Measurements from ENCODE around the gene TOR1AIP1.

Gene TOR1AIP1

GRCh38 chr1:179881642-179882252 is 338 bp upstream of the TOR1AIP1 start:
- peak; percentile 74 for DNase-seq

- peak; percentile 63 for DNase-seq
Measured at GRCh38 chr1:179883040-179883744, 1.1 kb downstream of the TOR1AIP1 start.

- DNase-seq: peak; percentile 41
Measured at GRCh38 chr1:179883745-179884138, 1.7 kb downstream of the TOR1AIP1 start.

- no peak for DNase-seq
Measured at GRCh38 chr1:179888071-179888470, 6.0 kb downstream of the TOR1AIP1 start.

DNA sequence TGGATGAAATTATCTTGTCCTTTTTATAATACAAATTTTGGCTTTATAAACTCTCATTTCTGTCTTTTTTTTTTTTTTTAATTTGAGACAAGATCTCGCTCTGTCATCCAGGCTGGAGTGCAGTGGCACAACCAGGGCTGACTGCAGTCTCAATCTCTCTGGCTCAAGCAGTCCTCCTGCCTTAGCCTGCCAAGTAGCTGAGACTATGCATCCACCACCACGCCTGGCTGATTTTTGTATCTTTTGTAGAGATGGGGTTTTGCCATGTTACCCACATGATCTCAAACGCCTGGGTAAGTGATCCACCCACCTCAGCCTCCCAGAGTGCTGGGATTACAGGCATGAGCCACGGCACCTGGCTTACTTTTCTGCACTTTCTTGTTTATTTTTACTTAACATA is 7.5 kb downstream of the TOR1AIP1 start:
- no peak for DNase-seq

GRCh38 chr1:179910934-179911333 is 28.8 kb downstream of the TOR1AIP1 start:
- no peak for DNase-seq

DNA sequence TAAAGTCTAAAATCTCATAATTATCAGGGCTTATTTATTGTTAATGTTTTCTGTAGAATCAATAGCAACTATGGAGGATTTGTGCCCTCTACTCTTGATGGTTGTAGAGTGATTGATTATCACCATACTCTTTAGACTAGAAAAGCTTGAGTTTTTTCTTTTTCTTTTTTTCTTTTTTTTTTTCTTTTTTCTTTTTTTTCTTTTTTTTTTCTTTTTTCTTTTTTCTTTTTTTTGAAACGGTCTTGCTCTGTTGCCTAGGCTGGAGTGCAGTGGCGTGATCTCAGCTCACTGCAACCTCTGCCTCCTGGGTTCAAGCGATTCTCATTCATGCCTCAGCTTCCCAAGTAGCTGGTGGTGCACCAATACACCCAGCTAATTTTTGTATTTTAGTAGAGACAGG is 29.7 kb downstream of the TOR1AIP1 start:
- no peak for DNase-seq

GRCh38 chr1:179917601-179918429 is 35.7 kb downstream of the TOR1AIP1 start:
- DNase-seq: no peak

GRCh38 chr1:179921472-179921871 is 39.4 kb downstream of the TOR1AIP1 start:
- no peak for DNase-seq

- DNase-seq: no peak
Measured at GRCh38 chr1:179921981-179922872, 40.1 kb downstream of the TOR1AIP1 start.

DNA sequence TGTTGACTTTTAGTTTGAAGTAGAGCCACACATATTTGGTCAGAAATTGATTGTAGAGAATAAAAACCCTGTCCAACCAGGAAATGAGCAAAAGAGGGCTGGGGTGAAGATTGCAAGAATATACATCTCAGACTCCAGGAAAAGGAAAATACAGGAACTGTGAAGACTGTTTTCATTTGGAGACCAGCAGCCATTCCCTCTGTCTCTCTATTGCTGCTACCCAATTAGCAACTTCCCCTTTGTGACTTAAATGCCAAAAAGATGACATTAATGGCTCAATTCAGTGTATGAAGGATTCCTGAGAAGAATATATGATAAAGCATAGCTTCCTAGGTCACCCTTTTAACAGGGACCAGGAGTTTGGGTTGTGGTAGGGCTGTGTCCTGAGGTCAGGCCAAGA is 40.9 kb downstream of the TOR1AIP1 start:
- no peak for DNase-seq

- DNase-seq: no peak
Measured at GRCh38 chr1:179924268-179924667, 42.2 kb downstream of the TOR1AIP1 start.

- DNase-seq: no peak
Measured at GRCh38 chr1:179925302-179925701, 43.2 kb downstream of the TOR1AIP1 start.

DNA sequence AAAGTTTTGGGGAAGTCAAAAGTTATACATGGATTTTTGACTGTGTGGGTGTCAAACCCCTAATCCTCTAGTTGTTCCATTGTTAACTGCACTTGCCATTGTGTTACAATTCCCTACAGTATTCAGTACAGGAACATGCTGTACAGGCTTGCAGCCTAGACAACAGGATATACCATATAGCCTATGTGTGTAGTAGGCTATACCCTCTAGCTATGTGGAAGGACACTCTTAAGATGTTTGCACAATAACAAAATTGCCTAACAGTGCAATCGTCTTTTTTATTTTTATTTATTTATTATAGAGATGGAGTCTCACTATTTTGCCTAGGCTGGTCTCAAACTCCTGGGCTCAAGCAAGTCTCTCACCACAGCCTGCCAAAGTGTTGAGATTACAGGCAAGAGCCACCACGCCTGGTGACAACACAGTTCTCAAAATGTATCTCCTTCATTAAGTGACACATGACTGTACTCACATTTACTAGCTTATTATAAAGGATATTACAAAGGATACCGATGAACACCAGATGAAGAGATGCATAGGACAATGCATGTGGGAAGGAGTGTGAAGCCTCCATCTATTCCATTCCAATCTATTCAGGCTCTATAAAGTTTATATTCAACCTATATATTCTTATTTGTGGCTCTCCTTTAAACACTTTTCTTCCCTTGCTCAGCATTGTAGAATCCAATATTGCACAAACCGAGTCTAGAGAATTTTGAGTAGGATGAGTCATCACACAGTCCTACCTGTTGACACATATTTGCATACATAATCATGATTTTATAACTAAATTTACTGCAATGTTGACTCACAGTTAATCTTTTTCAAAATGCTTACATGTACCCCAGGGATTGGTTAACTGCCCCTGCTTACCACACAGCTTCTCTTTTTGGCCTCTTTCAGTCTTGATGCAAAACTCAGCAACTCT is 44.1 kb downstream of the TOR1AIP1 start:
- DNase-seq: no peak

DNA sequence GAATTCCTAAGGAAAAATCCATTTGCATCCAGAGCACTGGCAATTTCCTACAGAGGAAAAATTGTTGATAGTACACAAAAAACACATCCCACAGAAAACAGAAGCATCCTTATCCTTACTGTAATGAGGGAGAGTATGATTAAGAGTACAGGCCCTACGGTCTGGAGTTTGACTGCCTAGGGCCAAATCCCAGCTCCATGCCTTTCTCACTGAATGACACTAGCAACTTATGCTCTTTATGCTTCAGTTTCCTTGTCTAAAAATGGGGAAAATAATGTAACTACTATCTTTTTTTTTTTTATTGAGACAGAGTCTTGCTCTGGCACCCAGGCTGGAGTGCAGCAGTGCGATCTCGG is 44.7 kb downstream of the TOR1AIP1 start:
- no peak for DNase-seq

DNA sequence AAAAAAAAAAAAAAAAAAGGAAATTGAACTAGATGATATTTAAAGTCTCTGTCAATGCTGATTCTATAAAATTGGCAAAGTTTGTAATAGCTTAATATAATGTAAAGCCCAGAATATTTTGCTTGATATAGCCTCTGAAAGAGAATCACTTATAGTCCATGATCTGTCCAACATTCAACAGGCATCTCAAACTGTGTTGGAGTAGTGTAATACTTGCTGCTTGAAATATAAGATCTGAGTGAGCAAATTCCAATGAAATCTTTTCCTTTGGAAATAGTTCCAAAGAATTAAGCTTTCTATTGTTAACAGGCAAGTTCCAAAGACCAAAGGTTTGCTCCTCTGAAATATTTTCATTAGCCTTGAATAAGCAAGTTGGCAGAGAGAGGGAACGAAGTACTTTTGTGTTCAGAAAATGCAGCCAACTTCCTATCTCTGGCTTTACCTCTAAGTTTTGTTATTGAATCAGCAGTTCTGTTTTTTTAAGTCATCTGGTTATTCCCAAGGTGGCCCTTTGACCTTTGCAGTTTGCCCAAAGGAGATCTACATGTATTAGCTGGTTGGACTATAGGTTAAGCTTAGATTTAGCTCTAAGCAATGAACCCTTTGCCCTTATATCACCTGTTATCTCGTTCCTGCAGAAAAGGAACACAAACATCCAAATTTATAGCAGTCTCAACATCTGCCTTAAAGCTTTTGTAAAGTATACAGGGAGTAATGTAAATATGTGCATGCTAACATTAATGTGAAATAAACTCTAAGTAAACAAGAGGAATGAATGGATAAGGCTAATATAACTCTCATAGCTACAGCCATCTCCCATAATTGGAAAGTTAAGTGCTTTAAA is 48.1 kb downstream of the TOR1AIP1 start:
- DNase-seq: peak; percentile 10

GRCh38 chr1:179930867-179931266 is 48.8 kb downstream of the TOR1AIP1 start:
- no peak for DNase-seq

DNA sequence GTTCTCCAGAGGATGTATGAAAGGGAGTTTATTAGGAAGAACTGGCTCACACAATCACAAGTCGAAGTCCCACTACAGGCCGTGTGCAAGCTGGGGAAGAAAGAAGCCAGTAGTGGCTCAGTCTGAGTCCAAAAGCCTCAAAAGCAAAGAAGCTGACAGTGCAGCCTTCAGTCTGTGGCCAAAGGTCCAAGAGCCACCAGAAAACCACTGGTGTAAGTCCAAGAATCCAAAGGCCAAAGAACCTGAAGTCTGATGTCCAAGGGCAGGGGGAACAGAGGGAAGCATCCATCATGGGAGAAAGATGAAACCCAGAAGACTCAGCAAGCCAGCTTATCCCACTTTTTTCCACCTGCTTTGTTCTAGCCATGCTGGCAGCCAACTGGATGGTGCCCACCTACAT is 51.1 kb downstream of the TOR1AIP1 start:
- DNase-seq: no peak

DNA sequence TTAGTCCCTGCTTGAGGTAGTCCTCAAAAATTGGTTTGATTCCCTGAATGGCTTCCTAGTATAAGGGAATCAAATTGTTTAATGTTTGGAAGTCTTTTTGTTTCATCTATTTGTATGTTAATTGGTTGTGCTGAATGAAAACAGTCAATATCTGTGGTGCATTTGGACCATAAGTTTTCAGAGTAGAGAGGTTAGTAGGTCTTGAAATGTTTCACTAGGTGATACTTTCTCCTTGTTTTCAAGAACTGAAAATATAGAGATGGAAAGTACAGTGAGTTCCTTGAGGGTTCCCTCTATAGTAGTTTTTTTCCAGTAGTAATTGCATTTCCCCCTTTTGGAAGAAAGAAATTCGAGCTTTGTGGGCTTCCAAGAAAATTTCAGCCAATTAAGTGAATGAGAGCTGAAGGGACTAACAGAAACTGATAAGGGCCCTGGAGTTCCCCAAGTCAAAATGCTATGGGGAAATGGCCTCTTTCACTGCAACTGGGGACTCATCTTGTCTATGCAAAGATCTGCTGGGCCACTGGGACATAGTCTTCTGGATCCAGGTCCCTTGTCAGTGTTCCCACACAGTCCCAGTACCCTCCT is 53.9 kb downstream of the TOR1AIP1 start:
- no peak for DNase-seq

DNA sequence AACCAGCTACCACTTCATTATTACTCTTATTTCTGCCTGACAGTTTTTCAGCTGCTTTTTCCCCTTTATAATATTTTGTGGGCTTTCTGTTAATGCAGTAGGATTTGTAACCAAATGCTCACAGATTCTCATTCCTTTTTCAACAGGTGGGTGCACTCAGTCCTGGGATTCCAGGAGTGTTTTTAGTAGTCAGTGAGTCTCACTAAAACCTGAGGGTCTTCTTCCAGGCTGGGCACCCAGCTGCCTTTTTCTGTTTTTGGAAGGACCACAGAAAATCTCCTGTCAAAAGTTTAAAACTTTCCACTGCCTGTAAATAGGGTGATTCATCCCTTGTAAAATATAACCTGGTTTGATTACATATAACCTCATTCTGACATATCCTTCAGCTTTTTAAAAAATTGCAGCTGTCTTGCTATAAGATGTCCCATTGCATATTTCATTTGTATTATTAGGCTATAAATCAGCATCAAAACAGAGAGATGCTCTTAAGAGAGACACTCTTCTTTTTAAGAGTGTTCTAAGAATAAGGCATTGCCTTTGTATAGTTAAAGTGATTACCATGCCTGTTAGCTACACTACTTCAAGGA is 55.7 kb downstream of the TOR1AIP1 start:
- DNase-seq: no peak
